HG03558 (cell line): Measurements from ENCODE around the gene CCDC69.

Experiments used
- ATAC-seq: cut with Tn5 transposase; IDR thresholded peaks from one replicate; pipeline ENCODE4 v1.9.1; 2021; ENCODE audit warnings: moderate number of reproducible peaks; ENCODE audit not compliant: unreplicated experiment; ENCODE audit errors: extremely low read depth

CCDC69 gene

DNA sequence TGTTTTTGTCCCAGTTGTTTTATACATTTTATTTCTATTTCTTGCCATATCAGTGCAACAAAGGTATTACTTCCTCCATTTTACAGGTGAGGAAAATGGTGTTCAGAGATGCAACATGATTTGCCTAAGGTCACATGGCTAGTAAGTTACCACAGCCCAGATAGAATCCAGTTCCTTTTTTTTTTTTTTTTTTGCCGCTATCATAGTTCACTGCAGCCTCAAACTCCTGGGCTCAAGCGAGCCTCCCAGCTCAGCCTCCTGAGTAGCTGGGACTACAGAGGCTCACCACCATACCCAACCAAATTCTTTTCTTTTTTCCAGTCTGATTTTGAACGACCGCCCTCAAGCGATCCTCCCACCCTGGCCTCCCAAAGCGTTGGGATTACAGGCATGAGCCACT is 480 bp upstream of the CCDC69 start:
- peak; percentile 14 for ATAC-seq

DNA sequence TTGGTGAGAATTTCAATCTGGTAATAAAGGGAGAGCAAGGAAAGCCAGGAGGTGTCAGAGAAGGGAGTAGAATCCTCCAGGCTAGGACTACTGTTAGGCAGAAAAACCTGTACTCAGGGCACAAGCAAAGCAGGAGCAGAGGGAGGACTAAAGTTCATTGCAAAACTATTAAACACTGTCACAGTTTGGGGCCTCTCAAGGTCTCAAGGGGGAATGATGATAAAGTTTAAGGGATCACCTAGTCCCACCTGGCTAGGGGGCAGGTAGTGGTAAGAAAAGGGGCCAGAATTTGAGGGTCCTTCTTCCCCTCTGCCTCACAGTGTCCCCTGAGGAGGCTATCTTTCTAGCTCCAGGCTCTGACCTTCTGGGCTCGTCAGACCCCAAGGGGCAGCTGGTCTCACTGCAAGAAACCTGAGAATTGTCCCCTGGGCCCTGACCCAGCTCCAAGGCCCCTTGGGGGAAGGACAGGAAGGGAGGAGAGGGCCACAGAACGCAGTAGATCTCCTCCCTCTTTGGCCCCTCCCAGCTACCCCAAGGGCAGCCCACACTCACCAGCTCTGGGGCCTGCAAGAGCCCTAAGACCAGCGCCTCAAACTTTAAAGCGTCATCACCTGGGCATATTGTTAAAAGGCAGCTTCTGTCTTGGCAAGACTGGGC is 974 bp downstream of the CCDC69 start:
- peak; percentile 52 for ATAC-seq

DNA sequence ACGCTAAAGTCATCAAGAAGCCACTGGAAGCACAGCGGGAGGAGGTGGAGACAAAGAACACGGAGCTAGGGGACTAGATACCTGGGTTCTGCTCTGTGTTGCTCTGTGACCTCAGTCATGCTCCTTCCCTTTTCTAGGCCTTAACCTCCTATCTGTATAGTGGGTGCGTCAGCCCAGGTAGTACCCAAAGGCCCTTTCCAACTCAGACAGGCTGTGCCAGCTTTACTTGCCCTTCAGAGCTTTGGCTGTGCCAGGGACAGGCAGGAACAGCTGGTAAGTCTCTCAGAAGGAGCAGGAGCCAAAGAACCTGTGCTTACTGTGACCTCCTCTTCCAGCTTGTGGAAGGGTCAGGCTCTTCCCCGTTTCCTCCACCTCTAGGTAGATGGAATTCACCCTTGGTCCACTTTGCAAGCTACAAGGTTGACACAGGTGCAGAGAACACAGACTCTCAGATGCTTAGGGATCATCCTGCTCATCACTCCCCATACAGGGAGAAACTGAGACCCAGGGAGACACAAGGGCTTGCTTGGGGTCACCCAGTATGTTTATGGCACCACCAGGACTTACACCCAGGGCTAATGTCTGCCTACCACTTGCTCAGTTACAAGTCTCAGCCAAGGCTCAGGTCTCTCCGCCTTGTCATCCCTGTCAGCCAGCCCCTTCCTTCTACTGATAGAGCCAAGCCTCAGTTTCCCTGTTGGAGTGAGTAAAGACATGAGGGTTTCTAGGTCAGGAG is 1.7 kb downstream of the CCDC69 start:
- ATAC-seq: no peak

DNA sequence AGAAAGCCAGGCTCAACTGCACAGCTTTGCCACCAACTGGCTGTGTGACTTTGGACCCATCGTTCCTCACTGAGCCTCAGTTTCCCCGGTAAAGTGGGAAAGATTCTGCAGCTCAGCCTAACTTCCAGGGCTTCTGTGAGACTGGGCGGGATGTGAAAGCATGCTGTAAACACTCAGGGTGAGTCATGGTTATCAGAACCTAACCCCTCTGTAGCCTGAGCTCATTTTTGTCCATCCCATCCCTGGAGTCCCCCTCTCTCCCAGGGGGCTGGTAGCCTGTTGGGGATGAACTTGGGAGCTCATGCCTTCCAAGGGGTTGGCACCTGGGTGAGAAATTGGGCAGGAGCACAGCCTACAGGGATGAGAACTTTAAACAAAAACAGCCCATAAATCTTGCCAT is 2.3 kb downstream of the CCDC69 start:
- ATAC-seq: no peak

DNA sequence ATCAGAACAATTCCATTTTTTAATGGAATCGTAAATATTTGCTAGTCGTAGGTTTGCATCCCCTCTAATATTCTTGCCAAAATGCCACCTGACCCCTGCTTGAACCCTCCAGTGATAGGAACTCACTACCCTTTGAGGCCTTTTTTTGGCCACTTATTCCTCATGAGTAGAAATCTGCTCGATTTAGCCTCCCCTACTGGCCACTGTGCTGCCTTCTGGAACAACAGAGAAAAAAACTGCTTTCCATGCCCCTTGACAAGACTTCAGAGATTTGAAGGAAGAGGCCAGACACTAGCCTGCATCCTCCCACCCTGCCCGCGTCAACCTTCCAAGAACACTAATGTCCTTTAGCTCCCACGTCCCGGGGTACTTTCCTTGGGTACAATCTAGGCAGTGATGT is 4.1 kb downstream of the CCDC69 start:
- no peak for ATAC-seq

DNA sequence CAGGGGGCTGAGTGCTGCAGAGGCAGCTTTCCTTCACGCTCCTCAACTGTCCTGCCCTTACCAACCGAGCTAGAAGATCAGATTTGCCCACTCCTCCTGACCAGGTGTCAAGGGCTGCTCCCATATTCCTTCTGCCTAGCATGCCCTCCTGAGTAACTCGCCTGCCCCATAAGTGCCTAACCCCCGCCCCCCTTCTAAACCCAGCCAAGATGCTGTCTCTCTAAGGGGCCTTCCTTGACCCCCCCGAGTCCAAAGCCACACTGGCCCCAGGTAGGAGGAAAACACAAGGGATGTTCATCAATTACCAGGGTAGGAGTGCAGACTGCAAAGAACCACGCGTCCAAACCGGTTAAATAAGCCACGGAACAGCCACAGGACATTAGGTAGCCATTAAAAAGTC is 4.8 kb downstream of the CCDC69 start:
- ATAC-seq: no peak

DNA sequence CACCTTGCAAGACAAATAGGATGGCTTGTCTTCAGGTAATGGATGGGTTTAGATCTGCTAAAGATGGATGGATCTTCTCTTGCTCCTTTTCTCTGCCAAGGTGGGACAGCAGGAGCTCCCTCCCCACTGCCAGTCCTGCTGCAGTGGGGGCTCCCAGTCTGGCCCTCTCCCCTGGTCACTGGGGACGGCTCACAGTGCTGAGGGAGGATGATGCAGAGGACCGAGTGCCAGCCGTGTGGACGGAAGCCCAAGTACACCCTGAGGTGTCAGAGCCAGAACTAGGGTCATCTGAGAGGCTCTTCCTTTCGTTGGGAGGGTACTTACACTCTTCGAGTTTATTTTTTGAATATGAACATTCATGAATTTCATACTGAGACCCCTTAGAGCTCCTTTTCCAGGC is 5.7 kb downstream of the CCDC69 start:
- no peak for ATAC-seq

DNA sequence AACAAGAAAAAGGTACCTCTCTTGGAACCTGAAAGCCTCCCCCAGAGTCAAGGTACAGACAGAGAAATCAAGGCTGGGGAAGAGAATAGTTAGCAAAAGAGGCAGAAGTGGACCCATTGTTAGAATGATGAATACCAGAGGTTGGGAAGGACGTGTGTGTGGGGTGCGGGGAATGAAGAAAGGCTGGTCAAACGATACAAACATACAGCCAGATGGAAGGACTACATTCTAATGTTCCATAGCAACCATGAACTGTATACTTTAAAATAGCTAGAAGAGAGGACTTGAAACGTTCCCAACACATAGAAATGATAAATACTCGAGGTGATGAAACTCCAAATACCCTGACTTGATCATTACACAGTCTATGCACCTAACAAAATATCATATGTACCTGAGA is 7.1 kb downstream of the CCDC69 start:
- ATAC-seq: no peak

DNA sequence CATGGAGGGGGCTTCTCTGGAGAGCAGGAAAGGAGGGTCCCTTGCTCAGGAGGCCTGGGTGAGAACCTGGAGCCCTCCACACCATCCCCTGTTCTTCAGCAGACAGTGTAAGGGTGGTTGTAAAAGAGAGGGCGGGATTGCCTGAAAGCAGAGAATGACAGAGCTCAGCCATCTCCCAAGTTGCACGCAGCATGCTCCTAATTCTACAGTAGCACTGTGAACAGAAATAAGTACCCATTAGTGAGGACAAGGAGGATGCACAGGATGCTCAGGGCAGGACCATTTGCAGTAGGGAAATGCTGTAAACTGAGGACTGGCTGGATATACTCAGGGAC is 8.4 kb downstream of the CCDC69 start:
- no peak for ATAC-seq

DNA sequence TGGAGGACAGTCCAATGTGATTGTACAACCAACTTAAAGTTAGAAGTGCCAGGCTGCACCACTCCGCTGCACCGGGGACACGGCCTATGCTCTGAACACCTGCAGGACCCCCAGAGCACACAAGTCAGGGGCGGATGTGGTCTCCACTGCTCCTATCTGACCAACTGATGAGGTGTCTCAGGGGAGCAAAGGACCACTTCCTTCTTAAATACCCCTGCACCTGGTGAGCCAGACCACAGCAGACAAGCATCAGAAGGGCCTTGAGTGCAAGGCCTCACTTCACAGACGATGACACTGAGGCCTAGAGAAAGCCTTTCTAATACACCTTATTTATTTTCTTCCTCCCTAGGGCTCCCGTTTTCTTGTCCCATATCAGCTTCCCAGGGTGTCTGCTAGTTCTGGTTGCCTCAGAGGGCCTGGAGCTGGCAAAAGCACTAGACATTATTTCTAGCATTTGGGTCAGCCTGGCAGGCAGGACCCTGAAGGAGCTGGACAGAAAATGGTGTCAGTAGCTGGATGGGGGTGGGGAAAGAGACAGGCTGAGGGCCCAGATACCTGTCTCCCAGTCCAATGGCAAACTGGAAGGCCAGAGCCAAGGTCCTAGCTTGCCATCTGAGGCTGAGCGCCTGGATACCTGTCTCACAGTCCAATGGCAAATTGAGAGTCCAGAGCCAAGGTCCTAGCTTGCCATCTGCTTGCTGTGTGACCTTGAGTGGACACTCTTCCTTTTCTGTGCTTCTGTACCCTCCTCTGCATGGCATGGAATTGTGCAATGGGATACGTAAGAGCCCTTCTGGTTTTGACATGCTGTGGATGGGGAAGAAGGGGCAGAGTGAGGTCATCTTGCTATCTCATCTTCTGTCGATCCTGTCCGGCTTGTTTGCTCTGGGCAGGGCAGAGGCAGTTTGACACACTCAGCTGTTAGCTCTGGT is 9.0 kb downstream of the CCDC69 start:
- peak; percentile 27 for ATAC-seq

DNA sequence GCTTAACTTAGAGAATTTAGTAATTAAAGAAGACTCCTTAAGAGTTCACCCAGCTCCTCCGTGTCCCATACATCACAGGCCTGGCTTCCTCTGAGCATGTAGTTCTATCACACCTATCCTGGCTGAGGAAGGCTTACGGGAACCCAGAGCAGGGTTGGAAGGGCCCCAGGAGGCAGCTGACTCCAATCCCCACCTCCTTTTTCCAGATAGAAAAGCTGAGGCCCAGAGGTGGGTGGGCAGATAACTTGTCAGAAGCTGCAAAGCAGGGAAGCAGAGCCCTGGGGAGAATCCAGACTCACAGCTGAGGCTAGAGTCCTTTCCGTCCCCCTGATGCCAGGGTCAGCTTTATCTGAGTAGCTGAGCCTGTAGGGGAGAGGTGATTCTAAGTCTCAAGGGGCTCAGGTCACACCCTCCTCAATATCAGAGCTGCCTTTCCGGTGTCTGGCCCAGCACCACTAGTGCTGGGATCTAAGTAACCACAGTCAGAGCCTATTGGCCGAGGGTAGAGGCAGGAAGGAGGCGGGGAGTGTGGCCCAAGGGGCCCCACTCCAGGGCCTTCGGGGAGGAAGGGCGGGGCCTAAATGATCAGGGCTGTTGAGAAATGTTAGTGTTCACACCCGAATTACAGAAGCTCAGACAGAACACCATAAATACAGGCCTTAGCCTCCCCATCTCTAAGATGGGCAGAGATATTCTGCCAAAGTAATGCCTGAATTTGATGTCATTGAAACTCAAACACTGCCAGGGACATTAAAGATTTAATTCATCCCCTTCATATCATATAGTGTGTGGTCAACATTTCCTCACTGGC is 9.9 kb downstream of the CCDC69 start:
- peak; percentile 71 for ATAC-seq

DNA sequence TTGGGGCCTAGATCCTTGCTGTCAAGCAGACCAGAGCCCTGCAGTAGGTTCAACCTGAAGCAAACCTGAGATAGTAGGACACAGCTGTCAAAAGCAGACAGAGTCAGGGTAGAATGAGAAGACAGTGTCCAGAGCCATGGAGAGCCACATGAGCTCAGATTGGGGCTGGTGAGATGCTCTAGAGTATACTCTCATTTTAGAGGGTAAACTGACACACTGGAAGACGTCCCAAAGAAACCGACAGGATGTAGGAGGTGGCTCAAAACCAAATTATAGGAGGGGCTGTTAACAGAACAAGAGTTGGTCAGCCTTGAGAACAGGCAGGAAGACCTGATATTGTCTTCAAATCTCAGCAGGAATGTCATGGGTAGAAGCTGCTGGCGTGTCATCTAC is 11.5 kb downstream of the CCDC69 start:
- no peak for ATAC-seq

DNA sequence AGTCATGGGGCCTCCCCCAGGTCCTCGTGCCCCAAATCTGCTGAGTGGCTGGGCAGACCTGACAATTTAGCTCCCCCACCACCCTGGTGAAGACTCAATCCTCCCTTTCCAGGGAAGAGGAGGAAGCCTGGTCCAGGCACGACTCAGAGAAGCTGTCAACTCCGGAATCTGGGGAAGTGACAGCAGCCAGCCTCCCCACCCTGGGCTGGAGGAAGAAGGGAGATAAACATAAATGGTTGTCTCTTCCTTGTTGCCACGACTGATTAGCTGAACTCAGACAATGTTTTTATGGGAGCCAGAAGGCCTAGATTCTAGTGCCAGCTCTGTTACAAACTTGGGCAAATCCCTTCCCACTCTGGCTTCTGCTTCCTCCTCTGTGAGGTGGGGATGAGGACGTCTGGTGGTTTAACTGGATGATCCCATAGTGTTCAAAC is 15.4 kb downstream of the CCDC69 start:
- ATAC-seq: no peak

DNA sequence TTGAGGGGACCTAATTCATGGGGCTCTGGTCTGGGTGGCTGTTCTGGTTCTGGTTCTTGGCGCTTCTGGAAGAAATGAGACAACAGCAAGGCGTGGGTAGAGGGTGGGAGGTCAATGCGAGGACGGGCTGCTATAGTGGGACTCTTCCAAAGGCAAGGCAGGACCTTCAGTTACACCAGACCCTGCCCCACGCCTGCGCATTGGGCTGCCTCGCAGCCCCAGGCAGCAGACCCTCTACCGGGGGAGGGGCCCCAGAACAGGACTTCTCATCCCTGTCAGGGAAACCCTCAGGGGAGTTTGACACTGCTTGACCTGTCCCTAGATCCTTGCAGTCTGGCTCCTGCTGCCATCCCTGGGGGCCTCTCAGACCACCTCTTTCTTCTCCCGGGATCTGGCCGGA is 18.5 kb downstream of the CCDC69 start:
- ATAC-seq: no peak

DNA sequence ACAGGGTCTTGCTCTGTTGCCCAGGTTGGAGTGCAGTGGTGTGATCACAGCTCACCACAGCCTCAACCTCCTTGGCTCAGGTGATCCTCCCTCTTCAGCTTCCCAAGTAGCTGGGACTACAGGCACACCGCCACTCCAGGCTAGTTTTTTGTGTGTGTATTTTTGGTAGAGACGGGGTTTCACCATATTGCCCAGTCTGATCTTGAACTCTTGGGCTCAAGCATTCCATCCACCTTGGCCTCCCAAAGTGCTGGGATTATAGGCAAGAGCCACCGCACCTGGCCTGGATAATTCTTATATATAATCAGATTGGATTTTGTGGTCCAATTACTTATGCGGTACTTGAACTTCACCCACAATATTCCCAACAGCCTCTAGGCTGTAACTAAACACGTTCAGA is 19.8 kb downstream of the CCDC69 start:
- no peak for ATAC-seq

DNA sequence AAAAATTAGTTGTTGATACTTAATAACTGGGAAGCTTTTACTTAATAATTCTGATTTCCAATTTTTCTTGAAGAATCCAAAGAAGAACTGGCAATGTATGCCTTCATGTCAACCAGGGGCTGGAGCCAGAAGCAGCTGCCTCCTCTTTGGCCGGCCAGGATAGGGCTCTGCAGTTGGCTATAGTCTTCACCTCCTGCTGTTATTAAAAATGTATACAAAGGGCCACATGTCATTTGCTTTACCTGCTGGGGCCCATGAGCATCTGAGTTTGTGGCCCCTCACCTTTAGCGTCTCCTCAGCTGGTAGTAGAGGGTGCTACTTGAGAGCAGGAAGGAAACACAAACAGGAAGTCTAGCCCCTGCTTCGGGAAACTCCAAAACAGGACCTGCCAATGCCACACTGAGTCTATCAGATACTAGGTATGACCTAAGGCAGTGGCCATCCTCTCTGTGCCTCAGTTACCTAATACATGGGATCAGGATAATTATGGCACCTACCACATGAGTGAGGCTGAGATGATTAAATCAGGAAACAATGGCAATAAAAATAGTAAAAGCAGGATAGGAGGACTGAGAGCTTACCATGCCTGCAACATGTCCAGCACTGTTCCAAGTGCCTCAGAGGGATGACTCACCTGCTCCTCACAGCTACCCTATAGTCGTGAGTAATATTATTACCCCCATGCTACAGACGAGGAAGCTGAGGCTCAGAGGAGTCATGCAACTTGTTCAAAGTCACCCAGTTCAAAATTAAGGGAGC is 21.3 kb downstream of the CCDC69 start:
- ATAC-seq: no peak

DNA sequence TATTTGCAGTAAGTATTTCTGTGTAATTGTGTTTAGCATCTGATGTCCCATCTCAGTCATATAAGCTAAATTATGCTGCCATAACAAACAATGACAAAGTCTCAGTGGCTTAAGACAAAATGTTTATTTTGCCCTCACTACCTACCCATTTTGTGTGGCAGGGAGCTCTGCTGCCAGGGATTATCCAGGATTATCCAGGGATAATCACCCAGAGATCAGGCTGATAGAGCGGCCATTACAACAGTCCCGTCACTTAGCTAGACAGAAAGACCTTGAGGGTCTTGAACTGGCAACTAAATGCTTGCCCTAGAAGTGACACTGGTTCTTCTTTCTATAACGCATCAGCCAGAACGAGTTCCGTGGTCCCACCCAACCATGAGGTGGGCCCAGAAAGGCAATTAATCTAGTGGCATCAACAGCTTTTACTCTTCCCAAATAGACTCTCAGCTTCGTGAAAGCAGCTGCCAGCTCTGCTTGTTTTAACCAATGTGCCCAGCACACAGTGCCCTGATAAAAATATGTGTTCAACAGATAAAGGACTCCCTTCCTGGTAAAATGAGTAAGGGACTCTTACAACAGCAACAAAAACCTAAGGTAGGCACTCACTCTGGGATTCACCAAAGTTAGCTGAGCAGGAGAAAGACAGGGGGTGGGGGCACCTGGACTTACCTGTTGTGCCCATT is 22.8 kb downstream of the CCDC69 start:
- ATAC-seq: no peak

DNA sequence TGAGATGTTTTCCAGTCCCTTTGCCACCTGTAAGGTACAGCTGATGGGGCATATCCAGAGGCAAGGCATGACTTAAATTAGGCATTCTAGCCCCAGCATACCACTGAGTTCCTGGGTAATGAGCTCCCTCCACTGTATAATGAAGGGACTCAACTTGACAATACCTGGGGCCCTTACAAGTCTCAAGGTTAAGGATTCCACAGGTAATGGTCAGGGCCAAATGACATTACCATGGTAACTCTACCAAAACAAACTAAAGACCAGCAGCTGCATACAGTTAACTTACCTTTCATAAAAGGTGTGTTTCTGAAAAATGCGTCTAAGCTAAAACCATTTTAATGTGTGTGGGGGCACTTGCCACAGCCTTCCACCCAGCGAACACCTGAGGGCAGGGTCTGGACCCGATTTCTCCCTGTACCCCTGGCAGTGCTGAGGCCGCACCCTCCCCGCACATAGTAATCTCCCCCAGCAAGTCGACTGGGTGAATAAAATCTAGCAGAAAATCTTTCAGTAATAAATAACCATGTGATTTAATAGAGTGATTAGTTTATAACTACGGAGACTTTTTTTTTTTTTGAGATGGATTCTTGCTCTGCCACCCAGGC is 24.2 kb downstream of the CCDC69 start:
- no peak for ATAC-seq

DNA sequence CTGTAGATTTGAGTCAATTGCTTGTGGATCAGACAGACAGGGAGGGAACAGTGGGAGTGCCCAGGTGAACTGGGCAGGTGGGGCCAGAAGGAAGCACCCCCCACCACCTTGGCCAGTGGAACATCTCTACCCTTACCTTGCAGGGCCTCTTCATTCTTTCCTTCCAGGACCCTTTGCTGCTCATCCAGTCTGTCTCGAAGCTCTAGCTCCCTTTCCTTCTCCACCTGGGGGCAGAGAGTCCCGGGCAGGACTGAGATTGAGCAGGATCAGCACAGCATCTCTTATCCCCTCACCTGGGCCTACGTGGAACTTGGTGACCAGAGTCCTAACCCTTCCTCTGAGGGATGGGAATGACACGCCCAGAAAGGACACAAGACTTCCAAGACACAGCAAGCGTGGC is 25.0 kb downstream of the CCDC69 start:
- ATAC-seq: no peak
